GM12874 (cell line): ENCODE measurements around the gene NLRP8.

Experiments
- CTCF ChIP-seq: IDR thresholded peaks from 2 replicates; pipeline ENCODE4 v1.5.1; 2011; ENCODE audit warnings: low read depth, mild to moderate bottlenecking, control low read depth, low read length, moderate library complexity; ENCODE audit not compliant: insufficient read depth

NLRP8 gene

GRCh38 chr19:55980415-55980814, 32.8 kb downstream of the NLRP8 start:
- TF ChIP-seq CTCF = no peak

GRCh38 chr19:55985254-55985653, 37.6 kb downstream of the NLRP8 start:
- TF ChIP-seq CTCF = no peak

- TF ChIP-seq CTCF = no peak
These were observed 38.9 kb downstream of the NLRP8 start, which contains the start of gene NLRP5 for GRCh38 chr19:55986487-55986886. NLRP5 (plus strand) TSS chr19:55986775.

- TF ChIP-seq CTCF = no peak
These were observed 43.2 kb downstream of the NLRP8 start for GRCh38 chr19:55990831-55991230.

- TF ChIP-seq CTCF = no peak
These were observed 45.9 kb downstream of the NLRP8 start for GRCh38 chr19:55993492-55993891.

- TF ChIP-seq CTCF = no peak
These were observed 67.1 kb downstream of the NLRP8 start for GRCh38 chr19:56014765-56015164.

- TF ChIP-seq CTCF = no peak
These were observed 68.1 kb downstream of the NLRP8 start for GRCh38 chr19:56015756-56016155.

- no peak for TF ChIP-seq CTCF
These were observed 79.1 kb downstream of the NLRP8 start for GRCh38 chr19:56026769-56027168.
